ENCODE results near the gene STK33.

The STK33 gene

DNA sequence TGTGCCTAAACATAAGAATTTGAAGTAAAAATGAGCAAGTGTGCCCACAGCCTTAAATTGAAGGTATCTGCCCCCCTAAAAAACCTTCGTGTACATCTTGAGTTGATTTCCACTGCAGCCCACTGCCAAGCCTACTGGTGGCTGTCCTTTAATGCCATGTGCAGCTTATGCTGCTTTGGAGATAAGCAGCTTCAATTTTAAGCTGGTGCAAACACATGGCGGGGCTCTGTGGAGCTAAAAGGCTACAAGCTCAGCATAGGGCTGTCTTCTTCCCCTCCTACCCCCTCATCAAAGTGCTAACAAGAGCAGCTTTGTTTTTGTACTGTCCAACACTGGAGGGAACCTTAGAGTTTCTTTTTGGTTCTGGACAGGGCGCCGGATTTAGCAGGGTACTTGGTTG is 201.9 kb downstream of the STK33 start:
- no peak for DNase-seq (ENCODE audit: low spot score)
- TF ChIP-seq CTCF (IDR thresholded peaks at IDR 0.05), result no peak
- H3K4me3 ChIP-seq, result no peak overlapping the region
- no peak overlapping the region for H3K27ac ChIP-seq

DNA sequence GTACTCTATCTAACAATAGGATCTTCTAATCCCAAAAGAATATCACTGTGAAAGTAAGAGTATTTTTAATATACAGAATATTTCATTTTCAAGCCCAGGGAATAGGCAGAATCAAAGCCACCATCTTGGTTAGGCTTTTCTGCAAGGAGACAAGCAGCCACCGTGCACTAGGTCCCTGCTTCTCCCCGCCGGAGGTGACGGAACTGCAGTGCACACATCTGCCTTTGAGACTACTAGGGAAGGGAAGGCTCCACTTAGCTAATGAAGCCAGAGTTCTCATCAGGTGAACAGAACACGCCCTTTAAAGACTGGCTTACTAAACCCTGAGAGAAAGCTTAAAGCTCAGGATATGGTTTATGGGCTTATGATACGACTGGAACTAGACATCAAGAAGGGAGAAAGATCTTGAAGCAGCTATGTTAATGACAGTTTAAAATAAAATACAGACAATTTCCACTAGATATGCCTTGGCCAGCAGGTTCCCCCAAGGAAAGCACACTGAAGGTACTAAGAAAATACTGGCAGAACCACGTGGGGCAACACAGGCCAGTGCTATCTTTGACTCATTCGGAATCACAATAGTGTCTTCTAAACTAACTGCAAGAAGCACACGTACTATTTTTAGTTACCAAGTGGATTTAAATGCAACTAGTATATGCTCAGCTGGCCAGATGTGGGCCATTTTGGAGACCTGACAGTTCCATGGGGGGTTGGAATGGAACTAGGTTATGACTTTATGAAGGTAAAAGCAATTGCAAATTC is 203.0 kb downstream of the STK33 start:
- H3K27ac ChIP-seq, result no peak overlapping the region
- TF ChIP-seq CTCF (IDR thresholded peaks at IDR 0.05), result no peak
- no peak overlapping the region for H3K4me3 ChIP-seq
- no peak for DNase-seq (ENCODE audit: low spot score)

DNA sequence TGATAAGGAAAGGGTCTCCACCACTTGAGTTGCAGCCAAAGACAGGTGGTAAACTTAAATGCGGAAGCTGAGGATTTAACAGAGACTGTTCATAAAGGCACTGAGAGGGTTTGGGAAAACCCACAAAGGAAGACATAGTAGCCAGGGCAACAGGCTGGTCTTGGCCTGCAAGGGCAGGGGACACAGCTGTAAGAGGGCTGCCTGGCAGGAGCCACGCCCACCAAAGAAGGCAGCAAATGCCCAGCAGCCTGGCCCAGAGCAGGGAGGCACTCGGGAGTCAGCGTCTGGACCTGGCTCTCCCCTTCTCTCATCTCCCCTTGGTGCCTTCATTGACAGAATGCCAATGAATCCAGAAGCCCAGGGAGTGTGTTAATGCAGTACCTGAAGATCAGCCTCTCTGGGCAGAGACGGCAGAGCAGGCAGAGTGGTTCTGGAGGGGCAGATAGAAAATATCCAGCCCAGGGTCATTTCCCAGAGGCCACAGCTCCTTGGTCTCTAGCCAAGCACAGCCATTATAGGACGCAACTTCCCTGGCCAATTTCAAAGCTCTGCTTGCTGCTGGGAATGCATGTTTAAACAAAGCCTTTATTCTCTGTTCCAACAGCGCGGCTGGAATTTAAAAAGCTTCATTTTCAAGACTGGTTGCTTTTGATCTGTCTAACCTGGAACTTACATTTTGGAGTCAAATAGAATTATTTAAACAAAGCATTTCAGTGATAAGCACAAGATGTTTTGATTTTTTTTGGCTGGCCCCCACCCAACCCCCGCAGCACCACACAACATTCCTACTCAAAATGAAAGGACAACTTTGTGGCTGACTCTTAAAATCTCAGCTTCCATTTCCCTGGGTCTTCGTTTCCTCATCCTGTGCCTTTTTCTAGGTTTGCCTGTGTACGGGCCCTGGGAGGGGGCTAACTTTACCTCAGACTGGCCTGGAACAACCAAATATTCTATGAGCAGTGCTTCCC is 204.7 kb downstream of the STK33 start:
- DNase-seq (ENCODE audit: low spot score), result no peak
- no peak for TF ChIP-seq CTCF (IDR thresholded peaks at IDR 0.05)
- Histone ChIP-seq H3K27ac (no peak overlapping the region), H3K4me3 (peak overlapping the region; percentile 47)

GRCh38 chr11:8387693-8388092 is 206.3 kb downstream of the STK33 start:
- no peak for DNase-seq (ENCODE audit: low spot score)
- no peak overlapping the region for H3K27ac ChIP-seq
- TF ChIP-seq CTCF (IDR thresholded peaks at IDR 0.05), result no peak

GRCh38 chr11:8387141-8387540 is 206.9 kb downstream of the STK33 start:
- no peak for DNase-seq (ENCODE audit: low spot score)
- TF ChIP-seq CTCF (IDR thresholded peaks at IDR 0.05), result no peak
- H3K4me3 ChIP-seq, result no peak overlapping the region
- no peak overlapping the region for H3K27ac ChIP-seq

More at GRCh38 chr11:8387693-8388092, 206.3 kb downstream of the STK33 start:
- H3K4me3 ChIP-seq, result no peak overlapping the region

GRCh38 chr11:8386134-8386864 is 207.7 kb downstream of the STK33 start:
- TF ChIP-seq CTCF (IDR thresholded peaks at IDR 0.05), result no peak
- Histone ChIP-seq H3K4me3 (no peak overlapping the region), H3K27ac (no peak overlapping the region)
- no peak for DNase-seq (ENCODE audit: low spot score)
